ENCODE measurements around the gene C6. TPM values are rescaled to one million over a fixed set of nuclear protein-coding genes. Genes with fewer than 3 reads are reported as not detected.
"Not testable (repeated sequence)": the region's sequence is repeated elsewhere in the genome, so short reads cannot be mapped to it uniquely, and the experiment has no call there.

Gene C6
- total RNA-seq, 1 donor from 2014 or later = not detected

DNA sequence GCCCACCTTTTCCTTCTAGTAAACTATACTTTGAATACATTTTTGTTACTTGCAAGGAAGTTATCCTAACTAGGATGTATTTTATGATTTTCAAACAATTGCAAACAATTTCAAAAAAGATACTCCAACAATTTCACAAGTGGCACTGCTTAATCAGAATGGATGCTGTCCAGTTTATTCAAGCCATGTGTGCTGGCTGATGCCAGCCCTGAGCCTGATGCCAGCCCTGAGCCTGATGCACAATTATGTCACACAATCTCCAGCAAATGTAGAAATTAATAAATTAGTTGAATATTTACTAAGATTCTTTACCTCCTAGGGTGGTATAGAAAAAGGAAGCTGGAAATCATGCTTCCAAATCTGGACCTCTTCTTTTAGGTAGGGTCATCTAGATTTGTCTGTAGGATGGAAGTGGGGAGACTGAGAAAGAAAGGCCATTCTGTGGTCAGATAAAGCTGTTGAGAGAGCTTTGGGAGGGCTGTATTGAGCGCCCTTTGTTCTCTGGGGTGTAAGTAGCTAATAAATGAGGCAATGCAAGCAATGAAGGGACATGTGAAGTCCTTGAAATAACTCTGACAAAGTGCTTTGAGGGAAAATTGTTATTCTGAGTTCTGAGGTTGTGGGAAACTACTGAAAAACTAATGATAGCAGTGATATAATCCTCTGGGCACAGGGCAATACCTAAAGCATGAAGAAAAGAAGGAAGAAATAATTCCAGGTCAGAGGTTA, 5.8 kb upstream of the C6 start:
- H3K36me3 Mint-ChIP-seq (ENCODE audit: low read depth, unreplicated experiment) = no peaks in the 10 kb centered on the region
- H3K27me3 Mint-ChIP-seq (ENCODE audit: unreplicated experiment) = no peaks in the 10 kb centered on the region
- H3K27ac Mint-ChIP-seq (ENCODE audit: unreplicated experiment) = no peak overlapping the region
- DNase-seq (ENCODE audit: low spot score) = no peak
- H3K4me3 Mint-ChIP-seq (ENCODE audit: unreplicated experiment) = no peak overlapping the region
- H3K9me3 Mint-ChIP-seq (ENCODE audit: unreplicated experiment) = no peaks in the 10 kb centered on the region
- no peaks in the 10 kb centered on the region for H3K4me1 Mint-ChIP-seq (ENCODE audit: unreplicated experiment)
- TF ChIP-seq, protein P1, sequence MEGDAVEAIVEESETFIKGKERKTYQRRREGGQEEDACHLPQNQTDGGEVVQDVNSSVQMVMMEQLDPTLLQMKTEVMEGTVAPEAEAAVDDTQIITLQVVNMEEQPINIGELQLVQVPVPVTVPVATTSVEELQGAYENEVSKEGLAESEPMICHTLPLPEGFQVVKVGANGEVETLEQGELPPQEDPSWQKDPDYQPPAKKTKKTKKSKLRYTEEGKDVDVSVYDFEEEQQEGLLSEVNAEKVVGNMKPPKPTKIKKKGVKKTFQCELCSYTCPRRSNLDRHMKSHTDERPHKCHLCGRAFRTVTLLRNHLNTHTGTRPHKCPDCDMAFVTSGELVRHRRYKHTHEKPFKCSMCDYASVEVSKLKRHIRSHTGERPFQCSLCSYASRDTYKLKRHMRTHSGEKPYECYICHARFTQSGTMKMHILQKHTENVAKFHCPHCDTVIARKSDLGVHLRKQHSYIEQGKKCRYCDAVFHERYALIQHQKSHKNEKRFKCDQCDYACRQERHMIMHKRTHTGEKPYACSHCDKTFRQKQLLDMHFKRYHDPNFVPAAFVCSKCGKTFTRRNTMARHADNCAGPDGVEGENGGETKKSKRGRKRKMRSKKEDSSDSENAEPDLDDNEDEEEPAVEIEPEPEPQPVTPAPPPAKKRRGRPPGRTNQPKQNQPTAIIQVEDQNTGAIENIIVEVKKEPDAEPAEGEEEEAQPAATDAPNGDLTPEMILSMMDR (IDR thresholded peaks at IDR 0.05; ENCODE audit: unreplicated experiment) = no peak

DNA sequence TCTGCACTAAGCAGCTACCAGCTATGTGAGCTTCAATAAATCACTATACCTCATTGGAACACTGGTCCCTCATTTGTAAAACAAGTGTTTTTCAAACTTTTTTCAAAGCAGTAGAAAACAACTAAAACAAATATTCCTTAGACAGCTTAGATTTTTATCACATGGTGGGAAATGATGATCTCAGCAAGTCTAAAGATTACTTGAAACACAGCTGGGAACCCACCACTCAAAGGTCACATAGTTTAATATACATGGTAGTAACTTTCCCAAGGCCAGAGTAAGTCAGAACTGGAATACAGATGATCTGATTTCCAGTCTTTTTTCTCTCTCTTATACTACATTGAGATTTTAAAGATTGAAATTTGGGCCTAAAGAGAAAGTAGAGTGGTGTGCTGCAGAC, 850 bp upstream of the C6 start:
- H3K27me3 Mint-ChIP-seq (ENCODE audit: unreplicated experiment) = no peaks in the 10 kb centered on the region
- no peaks in the 10 kb centered on the region for H3K4me1 Mint-ChIP-seq (ENCODE audit: unreplicated experiment)
- TF ChIP-seq, protein P1 (IDR thresholded peaks at IDR 0.05; ENCODE audit: unreplicated experiment) = no peak
- no peak overlapping the region for H3K4me3 Mint-ChIP-seq (ENCODE audit: unreplicated experiment)
- no peaks in the 10 kb centered on the region for H3K9me3 Mint-ChIP-seq (ENCODE audit: unreplicated experiment)
- DNase-seq (ENCODE audit: low spot score) = no peak
- no peaks in the 10 kb centered on the region for H3K36me3 Mint-ChIP-seq (ENCODE audit: low read depth, unreplicated experiment)
- no peak overlapping the region for H3K27ac Mint-ChIP-seq (ENCODE audit: unreplicated experiment)

DNA sequence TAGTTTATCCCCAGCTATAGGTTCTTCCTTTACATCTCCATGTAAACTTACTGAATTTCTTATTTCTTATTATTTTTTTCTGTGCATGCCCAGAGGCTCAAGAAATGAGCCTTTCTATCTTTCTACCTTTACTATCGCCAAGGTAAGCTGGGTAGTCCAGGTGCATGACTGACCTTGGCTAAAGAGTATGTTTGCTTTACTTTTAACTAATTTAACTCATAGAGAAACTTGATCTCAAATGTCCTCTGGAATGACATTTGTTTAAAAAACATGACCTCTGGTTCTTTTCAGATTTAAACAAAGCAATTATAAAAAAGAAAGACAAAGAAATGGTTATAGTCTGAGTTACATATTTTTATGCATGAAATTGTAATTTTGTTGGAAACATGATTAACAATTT, 397 bp downstream of the C6 start:
- TF ChIP-seq, protein P1 (IDR thresholded peaks at IDR 0.05; ENCODE audit: unreplicated experiment) = no peak
- H3K4me3 Mint-ChIP-seq (ENCODE audit: unreplicated experiment) = no peak overlapping the region
- no peaks in the 10 kb centered on the region for H3K4me1 Mint-ChIP-seq (ENCODE audit: unreplicated experiment)
- H3K36me3 Mint-ChIP-seq (ENCODE audit: low read depth, unreplicated experiment) = no peaks in the 10 kb centered on the region
- H3K27ac Mint-ChIP-seq (ENCODE audit: unreplicated experiment) = no peak overlapping the region
- no peaks in the 10 kb centered on the region for H3K27me3 Mint-ChIP-seq (ENCODE audit: unreplicated experiment)
- no peak for DNase-seq (ENCODE audit: low spot score)
- no peaks in the 10 kb centered on the region for H3K9me3 Mint-ChIP-seq (ENCODE audit: unreplicated experiment)

DNA sequence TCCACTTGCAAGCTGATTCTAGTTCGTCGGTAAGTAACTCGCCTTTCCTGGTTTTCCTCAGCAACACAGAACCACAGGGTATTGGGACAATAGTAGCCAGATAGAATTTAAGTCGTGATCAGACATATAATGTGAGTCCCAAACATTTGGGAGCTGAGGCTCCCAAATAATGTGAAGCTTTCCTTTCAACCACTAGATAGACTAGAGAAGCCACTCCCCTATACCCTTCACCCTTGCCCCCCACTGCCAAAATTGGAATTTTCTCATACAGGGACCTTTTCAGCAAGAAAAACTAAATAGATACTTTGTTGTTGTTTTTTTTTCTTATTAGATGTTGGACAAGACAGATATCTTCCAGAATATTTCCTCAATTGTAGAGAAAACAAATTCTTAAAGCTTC, 1.9 kb downstream of the C6 start:
- H3K36me3 Mint-ChIP-seq (ENCODE audit: low read depth, unreplicated experiment) = no peaks in the 10 kb centered on the region
- TF ChIP-seq, protein P1 (IDR thresholded peaks at IDR 0.05; ENCODE audit: unreplicated experiment) = no peak
- no peak overlapping the region for H3K27ac Mint-ChIP-seq (ENCODE audit: unreplicated experiment)
- H3K4me3 Mint-ChIP-seq (ENCODE audit: unreplicated experiment) = no peak overlapping the region
- no peaks in the 10 kb centered on the region for H3K4me1 Mint-ChIP-seq (ENCODE audit: unreplicated experiment)
- DNase-seq (ENCODE audit: low spot score) = no peak
- H3K9me3 Mint-ChIP-seq (ENCODE audit: unreplicated experiment) = no peaks in the 10 kb centered on the region
- H3K27me3 Mint-ChIP-seq (ENCODE audit: unreplicated experiment) = no peaks in the 10 kb centered on the region

DNA sequence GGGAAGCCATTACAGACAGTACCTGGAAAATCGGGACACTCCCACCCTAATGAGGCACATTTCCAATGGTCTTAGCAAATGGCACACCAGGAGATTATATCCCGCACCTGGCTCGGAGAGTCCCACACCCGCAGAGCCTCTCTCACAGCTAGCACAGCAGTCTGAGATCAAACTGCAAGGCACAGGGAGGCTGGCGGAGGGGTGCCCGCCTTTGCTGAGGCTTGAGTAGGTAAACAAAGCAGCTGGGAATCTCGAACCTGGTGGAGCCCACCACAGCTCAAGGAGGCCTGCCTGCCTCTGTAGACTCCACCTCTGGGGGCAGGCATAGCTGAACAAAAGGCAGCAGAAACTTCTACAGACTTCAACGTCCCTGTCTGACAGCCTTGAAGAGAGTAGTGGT, 7.9 kb downstream of the C6 start:
- not testable (repeated sequence) for H3K9me3 Mint-ChIP-seq (ENCODE audit: unreplicated experiment); H3K36me3 Mint-ChIP-seq (ENCODE audit: low read depth, unreplicated experiment); H3K27me3 Mint-ChIP-seq (ENCODE audit: unreplicated experiment); H3K27ac Mint-ChIP-seq (ENCODE audit: unreplicated experiment); H3K4me3 Mint-ChIP-seq (ENCODE audit: unreplicated experiment); H3K4me1 Mint-ChIP-seq (ENCODE audit: unreplicated experiment); DNase-seq (ENCODE audit: low spot score)

Measured in endothelial cell (in vitro differentiated cells).